Stimulated activated CD8-positive, alpha-beta memory T cell treated with anti-CD3 and anti-CD28 coated beads, Interleukin-12 subunit alpha, Interleukin-12 subunit beta, amount 100 ng/mL, for 24 hours (primary cell): Measurements from ENCODE around the gene GALR2.
A peak's percentile ranks its signal among the peaks of the same experiment; 100 is the strongest.

Experiments
- DNase-seq: peaks from one replicate; pipeline ENCODE4 v3.0.0-alpha.2; 2020; ENCODE audit errors: extremely low read depth

GALR2 gene

DNA sequence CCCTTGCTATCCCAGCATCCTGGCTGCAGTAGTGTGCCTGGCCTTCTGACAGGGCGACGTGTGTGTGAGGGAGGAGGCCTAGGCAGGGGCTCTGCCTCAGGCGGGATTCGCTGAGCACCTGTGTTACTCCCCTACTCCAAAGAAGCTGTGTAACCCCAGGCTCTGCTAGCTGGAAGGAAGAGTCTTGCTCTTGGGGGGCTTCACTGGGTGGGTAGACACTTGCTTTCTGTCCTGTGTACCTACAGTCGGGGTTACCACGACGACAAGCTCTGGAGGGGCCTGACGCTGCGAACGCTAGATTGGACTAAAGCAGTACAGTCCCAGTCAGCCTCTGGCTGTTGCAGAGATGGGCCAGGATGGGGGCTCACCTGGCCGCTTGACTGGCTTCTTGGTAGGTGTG is 19.5 kb downstream of the GALR2 start:
- DNase-seq: no peak

- no peak for DNase-seq
These were observed 21.4 kb downstream of the GALR2 start for GRCh38 chr17:76095943-76096342.

- no peak for DNase-seq
These were observed 23.2 kb downstream of the GALR2 start for GRCh38 chr17:76097716-76098295.

DNA sequence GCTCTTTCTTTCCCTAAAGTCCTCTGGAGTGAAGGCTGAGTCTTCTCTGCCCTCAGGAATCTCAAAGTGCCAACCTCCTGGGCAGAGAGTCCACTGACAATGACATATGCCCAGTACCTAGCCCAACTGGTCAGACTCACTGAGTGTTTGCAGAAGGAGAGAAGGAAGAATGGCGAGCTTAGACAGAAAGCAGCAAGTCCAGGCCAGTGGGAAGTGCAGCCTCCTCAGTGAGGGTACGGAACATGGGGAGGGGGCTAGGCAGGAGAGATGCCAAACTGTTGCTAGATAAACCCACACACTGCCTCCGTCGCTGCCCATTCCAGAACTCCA is 28.3 kb downstream of the GALR2 start:
- no peak for DNase-seq

GRCh38 chr17:76103274-76104139 is 28.9 kb downstream of the GALR2 start, which contains the start of gene EXOC7:
Gene EXOC7, minus strand, starts transcription at chr17:76103787. Its CDS starts 95 bp downstream, at chr17:76103692.
- peak; percentile 79 for DNase-seq

GRCh38 chr17:76104140-76104895 is 29.7 kb downstream of the GALR2 start:
- DNase-seq: no peak

- DNase-seq: no peak
These were observed 30.3 kb downstream of the GALR2 start for GRCh38 chr17:76104896-76105231.

- DNase-seq: no peak
These were observed 32.1 kb downstream of the GALR2 start for GRCh38 chr17:76106703-76107102.

GRCh38 chr17:76107509-76107908 is 32.9 kb downstream of the GALR2 start:
- no peak for DNase-seq

DNA sequence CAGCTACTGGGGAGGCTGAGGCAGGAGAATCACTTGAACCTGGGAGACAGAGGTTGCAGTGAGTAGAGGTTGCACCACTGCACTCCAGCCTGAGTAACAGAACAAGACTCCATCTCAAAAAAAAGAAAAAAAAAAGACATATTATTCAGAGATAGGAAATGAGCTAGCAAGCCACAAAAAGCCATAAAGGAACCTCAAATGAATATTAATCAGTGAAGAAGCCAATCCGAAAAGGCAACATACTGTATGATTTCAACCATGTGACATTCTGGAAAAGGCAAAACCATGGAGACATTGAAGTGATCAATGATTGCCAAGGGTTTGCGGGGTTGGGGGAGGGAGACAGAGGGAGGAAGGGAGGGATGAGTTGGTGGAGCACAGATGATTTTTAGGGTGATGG is 37.4 kb downstream of the GALR2 start:
- DNase-seq: no peak

GRCh38 chr17:76115138-76115754 is 40.7 kb downstream of the GALR2 start:
- DNase-seq: no peak

DNA sequence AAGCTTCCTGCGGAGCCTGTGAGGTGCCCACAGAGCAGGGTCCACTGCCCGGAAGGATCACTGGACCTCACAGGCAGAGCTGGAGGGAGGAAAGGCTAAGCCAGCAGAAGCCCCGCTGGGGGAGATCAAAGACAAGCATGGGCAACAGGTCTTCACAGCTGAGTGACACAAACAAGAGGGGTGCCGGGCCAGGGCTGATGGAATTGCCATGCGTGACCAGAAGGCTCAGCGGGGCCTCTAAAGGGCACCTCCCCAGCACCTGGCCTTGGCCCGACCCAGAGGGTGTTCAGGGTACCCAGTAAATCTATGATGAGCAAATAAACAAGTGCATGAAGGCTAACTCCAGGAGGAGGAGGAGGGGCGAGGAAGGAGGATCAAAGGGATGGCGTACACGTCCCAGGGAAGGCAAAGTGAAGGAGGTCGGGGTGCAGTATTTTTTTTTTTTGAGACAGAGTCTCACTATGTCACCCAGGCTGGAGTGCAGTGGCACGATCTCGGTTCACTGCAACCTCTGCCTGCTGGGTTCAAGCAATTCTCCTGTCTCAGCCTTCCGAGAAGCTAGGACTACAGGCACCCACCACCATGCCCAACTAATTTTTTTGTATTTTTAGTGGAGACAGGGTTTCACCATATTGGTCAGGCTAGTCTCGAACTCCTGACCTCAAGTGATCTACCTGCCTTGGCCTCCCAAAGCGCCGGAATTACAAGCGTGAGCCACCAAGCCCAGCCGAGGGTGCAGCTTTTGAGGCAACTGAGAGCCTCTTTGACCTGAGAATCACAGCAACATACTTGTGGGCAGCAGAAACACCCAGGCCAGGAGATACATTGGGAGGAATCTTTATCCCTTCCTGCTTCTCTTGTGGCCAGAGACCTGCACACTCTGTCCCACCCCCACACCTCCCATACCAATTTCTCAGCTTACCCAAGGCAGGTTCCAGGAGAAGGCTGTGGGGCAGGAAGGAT is 45.1 kb downstream of the GALR2 start:
- no peak for DNase-seq

DNA sequence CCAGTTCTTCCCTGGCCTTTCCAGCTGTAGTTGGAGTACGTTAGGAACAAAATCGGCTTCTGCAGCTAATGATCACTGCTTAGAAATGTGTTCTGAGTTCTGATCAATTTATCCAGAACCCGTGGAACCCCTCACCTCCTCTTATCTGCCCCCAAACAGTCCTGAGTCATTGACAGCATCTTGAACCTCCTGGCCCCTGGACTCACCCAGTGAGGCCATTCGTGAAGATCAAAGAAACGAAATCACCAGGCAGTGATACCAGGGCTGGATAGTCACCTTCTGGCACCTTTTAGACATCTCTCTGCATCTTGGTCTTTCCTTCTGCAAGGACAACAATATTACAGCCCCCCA is 46.1 kb downstream of the GALR2 start:
- DNase-seq: no peak

GRCh38 chr17:76121932-76122430 is 47.4 kb downstream of the GALR2 start:
- DNase-seq: no peak

- DNase-seq: no peak
These were observed 48.0 kb downstream of the GALR2 start for GRCh38 chr17:76122431-76123190.

- no peak for DNase-seq
These were observed 48.6 kb downstream of the GALR2 start for GRCh38 chr17:76123191-76123499.

DNA sequence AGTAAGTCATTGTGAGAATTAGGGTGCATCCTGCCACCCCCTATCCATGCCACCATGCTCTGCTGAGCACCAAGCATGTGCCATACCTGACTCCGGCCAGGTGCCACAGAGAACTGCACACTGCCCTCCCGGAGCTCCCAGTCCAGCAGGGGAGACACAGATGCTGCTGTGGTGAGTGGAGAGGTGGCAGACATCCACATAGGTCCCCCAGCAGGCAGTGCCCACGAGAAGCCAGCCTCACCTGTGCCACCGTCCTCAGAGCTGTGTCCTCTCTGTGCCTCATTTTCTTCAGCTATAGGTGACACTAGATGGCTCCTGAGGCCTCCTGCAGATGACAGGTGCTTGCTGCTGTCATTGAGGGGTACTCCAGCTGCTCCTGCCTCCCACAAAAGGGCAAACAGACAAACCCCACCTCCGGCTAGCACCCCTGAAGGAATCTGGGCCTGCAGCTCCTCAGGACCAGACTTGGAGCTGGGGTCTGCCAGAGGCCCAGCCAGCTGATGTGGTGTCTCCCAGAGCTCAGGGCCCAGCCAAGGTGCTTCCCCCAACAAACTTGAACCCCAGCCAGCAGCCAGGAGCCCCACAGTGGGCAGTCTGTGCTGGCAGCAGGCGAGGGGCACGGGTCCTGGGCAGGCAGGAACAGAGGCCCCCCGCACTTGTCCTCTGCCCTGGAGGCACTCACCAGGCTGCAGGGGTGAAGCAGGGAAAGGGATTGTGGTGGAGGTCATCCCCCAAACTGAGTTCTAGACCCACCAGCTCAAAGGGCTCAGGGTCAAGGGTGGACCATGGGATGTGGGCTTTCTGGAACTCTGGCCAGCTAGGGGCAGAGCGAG is 49.4 kb downstream of the GALR2 start:
- no peak for DNase-seq

- no peak for DNase-seq
These were observed 50.2 kb downstream of the GALR2 start for GRCh38 chr17:76124582-76125390.

GRCh38 chr17:76125391-76125675 is 50.8 kb downstream of the GALR2 start:
- DNase-seq: no peak
